ENCODE results near the gene DGKE.

The DGKE gene

GRCh38 chr17:56833809-56834379 is at the start of gene DGKE, which contains the start of gene C17orf67:
TSS of gene DGKE (plus strand) at chr17:56834151. CDS start at chr17:56834796, 645 bp downstream.
TSS of gene C17orf67 (minus strand) at chr17:56833920. CDS start at chr17:56815810, 18,110 bp downstream.
- peak; percentile 96 for DNase-seq (ENCODE audit: low read depth)

- peak; percentile 17 for DNase-seq (ENCODE audit: low read depth)
Measured at GRCh38 chr17:56785405-56785804, 48.5 kb upstream of the DGKE start.

- DNase-seq (ENCODE audit: low read depth) = no peak
Measured at GRCh38 chr17:56785997-56786680, 47.8 kb upstream of the DGKE start.

GRCh38 chr17:56786989-56787482 is 46.9 kb upstream of the DGKE start:
- peak; percentile 92 for DNase-seq (ENCODE audit: low read depth)

- DNase-seq (ENCODE audit: low read depth) = no peak
Measured at GRCh38 chr17:56792267-56792666, 41.7 kb upstream of the DGKE start.

- no peak for DNase-seq (ENCODE audit: low read depth)
Measured at GRCh38 chr17:56793531-56793930, 40.4 kb upstream of the DGKE start.

- no peak for DNase-seq (ENCODE audit: low read depth)
Measured at GRCh38 chr17:56793957-56794356, 40.0 kb upstream of the DGKE start.

GRCh38 chr17:56795221-56795865 is 38.6 kb upstream of the DGKE start:
- DNase-seq (ENCODE audit: low read depth) = no peak

- no peak for DNase-seq (ENCODE audit: low read depth)
Measured at GRCh38 chr17:56796536-56796935, 37.4 kb upstream of the DGKE start.

GRCh38 chr17:56798916-56799315 is 35.0 kb upstream of the DGKE start:
- no peak for DNase-seq (ENCODE audit: low read depth)

GRCh38 chr17:56801459-56802178 is 32.3 kb upstream of the DGKE start:
- DNase-seq (ENCODE audit: low read depth) = no peak

GRCh38 chr17:56803071-56803470 is 30.9 kb upstream of the DGKE start:
- DNase-seq (ENCODE audit: low read depth) = no peak

- no peak for DNase-seq (ENCODE audit: low read depth)
Measured at GRCh38 chr17:56804454-56804853, 29.5 kb upstream of the DGKE start.

GRCh38 chr17:56806949-56807348 is 27.0 kb upstream of the DGKE start:
- no peak for DNase-seq (ENCODE audit: low read depth)

- no peak for DNase-seq (ENCODE audit: low read depth)
Measured at GRCh38 chr17:56807723-56808122, 26.2 kb upstream of the DGKE start.

GRCh38 chr17:56808503-56808902 is 25.4 kb upstream of the DGKE start:
- DNase-seq (ENCODE audit: low read depth) = no peak

- DNase-seq (ENCODE audit: low read depth) = no peak
Measured at GRCh38 chr17:56809106-56809819, 24.7 kb upstream of the DGKE start.

GRCh38 chr17:56809820-56810179 is 24.2 kb upstream of the DGKE start:
- DNase-seq (ENCODE audit: low read depth) = no peak

GRCh38 chr17:56810343-56810742 is 23.6 kb upstream of the DGKE start:
- DNase-seq (ENCODE audit: low read depth) = no peak

GRCh38 chr17:56810891-56811775 is 22.8 kb upstream of the DGKE start:
- DNase-seq (ENCODE audit: low read depth) = no peak

GRCh38 chr17:56812901-56813388 is 21.0 kb upstream of the DGKE start:
- no peak for DNase-seq (ENCODE audit: low read depth)

Data from fibroblast of gingiva (primary cell).